Measurements from ENCODE around the gene HPSE2. TPM values are rescaled to one million over a fixed set of nuclear protein-coding genes. Genes with fewer than 3 reads are reported as not detected.

Gene HPSE2
- total RNA-seq, 1 experiment from 2014 or later, result 0.20 TPM

- no peak overlapping the region for H4K5ac ChIP-seq (ENCODE audit: insufficient read length, low read depth, low read length)
- no peak overlapping the region for H4K91ac ChIP-seq (ENCODE audit: insufficient read length, low read depth, low read length)
- no peaks in the 10 kb centered on the region for H3K23me2 ChIP-seq (ENCODE audit: insufficient read length, low read depth, low read length, poor library complexity, severe bottlenecking)
- no peak overlapping the region for H2BK12ac ChIP-seq (ENCODE audit: insufficient read length, low read depth, low read length)
- H3K56ac ChIP-seq (ENCODE audit: insufficient read length, low read depth, low read length), result no peak overlapping the region
- H4K8ac ChIP-seq (replicated peaks; ENCODE audit: insufficient read length, low read depth, low read length), result no peak overlapping the region
- H3K27me3 Mint-ChIP-seq (ENCODE audit: low read depth), result no peaks in the 10 kb centered on the region
- H3K4ac ChIP-seq (ENCODE audit: low read depth, low read length), result no peak overlapping the region
- no peak overlapping the region for H3T11ph ChIP-seq (ENCODE audit: low read length)
- H3K4me1 ChIP-seq (ENCODE audit: insufficient read depth, low read length), result no peaks in the 10 kb centered on the region
- no peak overlapping the region for H3K18ac ChIP-seq (ENCODE audit: insufficient read length, low read depth, low read length)
- no peaks in the 10 kb centered on the region for H3K79me2 ChIP-seq (ENCODE audit: insufficient read depth, low read length)
- H3K14ac ChIP-seq (ENCODE audit: insufficient read depth, low read length), result no peak overlapping the region
- H3K23ac ChIP-seq (ENCODE audit: insufficient read length, low read depth, low read length), result no peak overlapping the region
- no peak overlapping the region for H3K27ac ChIP-seq (ENCODE audit: insufficient read length, low read depth, low read length)
- H3K9ac ChIP-seq (ENCODE audit: extremely low read depth, insufficient read length, low read length), result no peak overlapping the region
- H3K9me3 ChIP-seq (ENCODE audit: control insufficient read depth, low read depth, low read length), result no peaks in the 10 kb centered on the region
- TF ChIP-seq CTCF (conservative IDR thresholded peaks at IDR 0.05), result no peak
- peaks cover 7% of the 10 kb centered on the region in 2 experiments for H3K4me1 Mint-ChIP-seq
- WGBS (ENCODE audit: extremely low coverage, insufficient read length, low lambda C conversion rate), result no CpG with 5 or more reads among the region's 3 CpGs
- H2AK5ac ChIP-seq (ENCODE audit: insufficient read length, low read length), result no peak overlapping the region
- no peak overlapping the region for H2AFZ ChIP-seq (ENCODE audit: low read length)
- H3K27ac Mint-ChIP-seq, result no peak overlapping the region
- H4K20me1 ChIP-seq (ENCODE audit: control insufficient read depth, insufficient read depth, insufficient read length), result no peaks in the 10 kb centered on the region
- H2BK20ac ChIP-seq (ENCODE audit: low read depth, low read length, poor library complexity, severe bottlenecking), result no peak overlapping the region
- H3K36me3 Mint-ChIP-seq (ENCODE audit: insufficient read depth in 1 of 3, low read depth in 3 of 3), result no peaks in the 10 kb centered on the region
- no peak for DNase-seq
- no peak overlapping the region for H3K4me3 Mint-ChIP-seq
- no peak overlapping the region for H2BK15ac ChIP-seq (ENCODE audit: low read depth, low read length)
- no peak overlapping the region for H2BK120ac ChIP-seq (ENCODE audit: low read depth, low read length, poor library complexity, severe bottlenecking)
- H3K79me1 ChIP-seq (ENCODE audit: insufficient read depth, low read depth, low read length, poor library complexity, severe bottlenecking), result no peaks in the 10 kb centered on the region
- H3K4me2 ChIP-seq (ENCODE audit: insufficient read depth, insufficient read length, low read length), result no peak overlapping the region
- no peaks in the 10 kb centered on the region for H3K27me3 ChIP-seq (ENCODE audit: insufficient read depth, low read length)
- no peak overlapping the region for H2BK5ac ChIP-seq (ENCODE audit: insufficient read length, low read length)
- no peaks in the 10 kb centered on the region; a peak in 1 of 5 replicates for H3K9me3 Mint-ChIP-seq
Observed at GRCh38 chr10:98957801-98958200, 277.9 kb downstream of the HPSE2 start.
